ENCODE data around the gene LCN10. TPM values are rescaled to one million over a fixed set of nuclear protein-coding genes. Genes with fewer than 3 reads are reported as not detected.
A peak's percentile ranks its signal among the peaks of the same experiment; 100 is the strongest.

Gene LCN10
- total and polyA plus RNA-seq, 2 of the 13 experiments (the other 11 are each of a cell fraction or from before 2014, with no cell fraction given): 0.53 to 0.61 TPM

- FAIRE-seq: no peak
- CTCF ChIA-PET (ENCODE audit: low intra/inter-chr PET ratio, low total read pairs): no interaction called here
- H3K79me2 ChIP-seq (ENCODE audit: insufficient read depth, low read length): no peaks in the 10 kb centered on the region
- H3K9me3 ChIP-seq (ENCODE audit: low read length): no peaks in the 10 kb centered on the region
- in situ Hi-C loops (cut with HindIII; ENCODE audit: extremely low pct_ligation_motif_present, low pct_unique_long_range_greater_than_20kb): no loop called here
- no TSS peak for BruUV-seq (replicated peaks)
- no peak for DNase-seq (ENCODE audit: low spot score)
- no peak overlapping the region for H3K9ac ChIP-seq (ENCODE audit: insufficient read depth, low read depth, low read length)
- H3K27ac ChIP-seq (ENCODE audit: extremely low read length, insufficient read depth, low read length): no peak overlapping the region
- no peak overlapping the region for H3K4me3 ChIP-seq (replicated peaks in 1 of 3; ENCODE audit: insufficient read depth in 1 of 3, low read depth in 2 of 3, low read length in 3 of 3)
- intact Hi-C loops (cut with micrococcal nuclease; ENCODE audit: unreplicated experiment): no loop called here
- H3K36me3 ChIP-seq (replicated peaks in 1 of 2; ENCODE audit: control insufficient read depth in 1 of 2, insufficient read depth in 2 of 2, low read length in 2 of 2): peaks cover under 1 to 2% of the 10 kb centered on the region in 2 experiments; a peak in 4 of 5 replicates
- no peak overlapping the region for H2AFZ ChIP-seq (ENCODE audit: low read length)
- ATAC-seq: peak; percentile 3
- H3K4me1 ChIP-seq (ENCODE audit: insufficient read depth, low read length): peaks cover 2% of the 10 kb centered on the region
- H3K4me2 ChIP-seq (ENCODE audit: low read depth, low read length): no peak overlapping the region
- H4K20me1 ChIP-seq (ENCODE audit: insufficient read depth, low read length): peaks cover 10% of the 10 kb centered on the region; the same call in 1 of the 2 replicates
- 40% methylated on average over 1 of the region's 20 CpGs for WGBS (ENCODE audit: low lambda C conversion rate)
- POLR2A ChIA-PET: interaction anchor here (1.3 to 2.0 kb wide), 3 partner anchors 8 to 10 kb away, joined by 3 to 7 read pairs (median 3); no protein-coding TSS in a partner anchor
- H3K27me3 ChIP-seq (ENCODE audit: control insufficient read depth in 1 of 2, insufficient read depth in 2 of 2, low read length in 2 of 2): peaks cover 0 to 5% of the 10 kb centered on the region in 2 experiments; a peak in 3 of 5 replicates
- no peak for TF ChIP-seq NRL (CRISPR knock-in tag; IDR thresholded peaks at IDR 0.05; ENCODE audit: borderline replicate concordance)
- TF ChIP-seq CBX5 (CRISPR knock-in tag; IDR thresholded peaks at IDR 0.05; ENCODE audit: borderline replicate concordance): no peak
- no peak for TF ChIP-seq ZNF646 (CRISPR knock-in tag; IDR thresholded peaks at IDR 0.05)
- no peak for TF ChIP-seq IKZF4 (CRISPR knock-in tag; IDR thresholded peaks at IDR 0.05; ENCODE audit: borderline replicate concordance, low read depth, not compliant biosample characterization)
These were observed 24.2 kb downstream of the LCN10 start for GRCh38 chr9:136718345-136719194.
